Measurements from ENCODE around the gene DPH3. TPM values are rescaled to one million over a fixed set of nuclear protein-coding genes. Genes with fewer than 3 reads are reported as not detected.

The DPH3 gene
- total RNA-seq, 5 donors from 2014 or later (not counting 1 experiment from before 2014, with no cell fraction given) = 13.1 to 19.0 (median 14.4) TPM

DNA sequence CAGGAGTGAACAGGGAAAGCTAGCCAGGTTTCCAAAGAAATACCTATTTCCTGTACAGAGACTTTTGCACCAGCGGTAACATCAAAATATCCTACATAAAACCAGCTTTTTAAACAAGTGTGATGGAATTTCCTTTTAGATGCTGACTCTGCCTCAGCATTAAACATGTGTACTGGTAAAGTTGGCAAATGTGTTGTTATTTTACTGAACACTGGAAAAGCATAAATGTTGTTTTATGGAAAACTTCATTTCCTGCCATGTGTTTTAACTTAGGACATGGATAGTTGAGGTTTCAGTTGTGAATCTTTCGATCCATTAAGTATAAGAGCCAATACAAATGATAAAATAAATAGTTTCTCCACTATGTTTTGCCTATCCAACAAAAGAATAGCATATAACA is 15.9 kb upstream of the DPH3 start:
- no peak overlapping the region for H3K4me3 Mint-ChIP-seq
- whole genome bisulfite sequencing (ENCODE audit: insufficient coverage) = no CpG with 5 or more reads among the region's 2 CpGs
- no peak overlapping the region for H3K4me3 ChIP-seq (ENCODE audit: control insufficient read depth in 1 of 2, extremely low read depth in 1 of 2, low read length in 1 of 2)
- H3K4me1 ChIP-seq (ENCODE audit: control insufficient read depth in 1 of 2, extremely low read depth in 1 of 2, insufficient read depth in 2 of 2, low read length in 2 of 2) = peaks cover 8 to 12% of the 10 kb centered on the region in 2 experiments
- peaks cover 21 to 26% (median 23%) of the 10 kb centered on the region in 3 donors for H3K4me1 Mint-ChIP-seq
- H3K27me3 Mint-ChIP-seq = no peaks in the 10 kb centered on the region
- ChIA-PET POLR2A (interaction anchor here in 1 of 2 donors (1.0 kb wide), 1 partner anchor 14 kb away, joined by 3 read pairs; no protein-coding TSS in a partner anchor), CTCF (interaction anchor here (1.6 to 2.9 kb wide), 2 partner anchors 10 to 13 kb away, joined by 4 to 14 read pairs; no protein-coding TSS in a partner anchor)
- no peak overlapping the region for H3K27ac Mint-ChIP-seq
- no peak overlapping the region for H3K27ac ChIP-seq (ENCODE audit: low read length)
- no peaks in the 10 kb centered on the region for H3K9me3 Mint-ChIP-seq
- peaks cover 17% of the 10 kb centered on the region for H3K36me3 Mint-ChIP-seq
- DNase-seq = no peak
- peaks cover 0 to 13% of the 10 kb centered on the region in 2 donors for H3K36me3 ChIP-seq (ENCODE audit: control insufficient read depth in 2 of 2, extremely low read depth in 1 of 2, insufficient read depth in 1 of 2, low read length in 1 of 2)
- H3K9me3 ChIP-seq = no peaks in the 10 kb centered on the region
- no peak for ATAC-seq (replicated peaks in 1 of 4)
- no peaks in the 10 kb centered on the region for H3K27me3 ChIP-seq (replicated peaks in 1 of 2; ENCODE audit: control insufficient read depth in 2 of 2, extremely low read depth in 1 of 2, insufficient read depth in 2 of 2, low read length in 1 of 2)

DNA sequence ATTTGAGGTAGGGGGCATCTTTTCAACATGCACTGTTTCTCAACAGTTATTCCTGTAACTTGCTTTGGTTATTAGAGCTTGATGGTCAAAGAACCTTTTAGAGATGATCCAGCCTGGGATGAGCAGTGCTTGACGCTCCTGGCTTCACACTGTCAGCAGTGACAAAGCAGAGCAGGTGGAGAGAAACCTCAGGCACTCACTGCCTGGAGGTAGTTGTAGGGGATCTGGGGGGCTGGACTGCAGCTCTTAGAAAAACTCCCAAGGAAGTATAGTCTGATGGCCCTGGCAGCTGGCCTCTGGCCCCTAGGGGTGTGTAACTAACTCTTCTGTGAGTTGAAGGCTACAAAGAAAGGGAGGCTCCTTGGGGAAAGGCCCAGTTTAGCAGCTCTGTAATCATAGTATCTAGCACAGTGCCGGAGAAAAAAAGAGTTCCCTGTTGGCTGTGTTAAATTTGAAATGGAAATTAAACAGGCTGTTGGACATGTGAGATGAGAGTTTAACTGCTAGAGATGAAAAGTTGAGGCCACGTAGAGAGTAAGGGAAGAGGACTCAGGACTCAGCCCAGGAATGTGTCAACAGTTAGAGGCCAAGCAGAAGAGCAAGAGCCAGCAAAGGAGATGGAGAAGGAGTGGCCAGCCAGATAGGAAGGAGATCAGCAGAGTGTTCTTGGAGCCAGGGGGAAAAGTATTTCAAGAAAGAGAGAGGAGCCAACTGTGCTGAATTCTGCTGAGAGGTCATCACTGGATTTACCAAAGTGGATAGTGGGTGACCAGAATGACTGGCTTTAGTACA is 14.5 kb upstream of the DPH3 start:
- POLR2A ChIA-PET = no interaction called here
- CTCF ChIA-PET = no interaction called here

GRCh38 chr3:16277471-16277870 is 12.7 kb upstream of the DPH3 start:
- ATAC-seq (replicated peaks in 1 of 4) = no peak
- CTCF ChIA-PET = no interaction called here
- POLR2A ChIA-PET = no interaction called here

More for the DNA sequence above, 14.5 kb upstream of the DPH3 start:
- Histone ChIP-seq H3K27me3 (replicated peaks in 1 of 2; ENCODE audit: control insufficient read depth in 2 of 2, extremely low read depth in 1 of 2, insufficient read depth in 2 of 2, low read length in 1 of 2) (no peaks in the 10 kb centered on the region), H3K36me3 (ENCODE audit: control insufficient read depth in 2 of 2, extremely low read depth in 1 of 2, insufficient read depth in 1 of 2, low read length in 1 of 2) (peaks cover 0 to 13% of the 10 kb centered on the region in 2 donors), H3K4me3 (ENCODE audit: control insufficient read depth in 1 of 2, extremely low read depth in 1 of 2, low read length in 1 of 2) (no peak overlapping the region), H3K9me3 (no peaks in the 10 kb centered on the region), H3K4me1 (ENCODE audit: control insufficient read depth in 1 of 2, extremely low read depth in 1 of 2, insufficient read depth in 2 of 2, low read length in 2 of 2) (no peaks in the 10 kb centered on the region), H3K27ac (ENCODE audit: low read length) (no peak overlapping the region)
- Mint-ChIP-seq H3K36me3 (peaks cover 27% of the 10 kb centered on the region), H3K27me3 (no peaks in the 10 kb centered on the region), H3K4me1 (peaks cover 7 to 12% (median 8%) of the 10 kb centered on the region in 3 donors), H3K4me3 (no peak overlapping the region), H3K9me3 (no peaks in the 10 kb centered on the region), H3K27ac (no peak overlapping the region)
- DNase-seq (no peak), ATAC-seq (replicated peaks in 1 of 4) (no peak)
- 97% methylated on average over 3 of the region's 3 CpGs for WGBS (ENCODE audit: insufficient coverage)

DNA sequence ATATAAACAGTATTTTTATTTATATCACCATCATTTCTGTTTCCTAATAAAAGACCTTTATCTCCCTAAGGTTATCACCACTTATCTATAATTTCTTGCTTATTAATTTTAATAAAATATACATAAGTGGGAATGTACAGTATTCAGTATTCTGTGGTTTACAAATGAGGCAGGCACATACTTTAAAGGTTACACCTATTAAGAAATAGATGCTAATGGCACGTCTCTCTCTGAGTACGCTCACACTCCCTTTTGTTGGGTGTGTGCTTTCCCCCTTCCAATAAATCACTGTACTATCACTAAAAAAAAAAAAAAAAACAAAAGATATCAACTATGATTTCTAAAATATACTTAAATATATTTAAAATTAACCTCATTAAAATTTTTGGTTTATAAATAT is 9.1 kb upstream of the DPH3 start:
- Mint-ChIP-seq H3K9me3 (no peaks in the 10 kb centered on the region), H3K27me3 (no peaks in the 10 kb centered on the region), H3K27ac (no peak overlapping the region), H3K4me3 (no peak overlapping the region), H3K4me1 (peaks cover 0 to 1% (median under 1%) of the 10 kb centered on the region in 3 donors), H3K36me3 (peaks cover 40% of the 10 kb centered on the region)
- Histone ChIP-seq H3K36me3 (ENCODE audit: control insufficient read depth in 2 of 2, extremely low read depth in 1 of 2, insufficient read depth in 1 of 2, low read length in 1 of 2) (peaks cover 0 to 39% of the 10 kb centered on the region in 2 donors), H3K4me3 (ENCODE audit: control insufficient read depth in 1 of 2, extremely low read depth in 1 of 2, low read length in 1 of 2) (no peak overlapping the region), H3K27me3 (replicated peaks in 1 of 2; ENCODE audit: control insufficient read depth in 2 of 2, extremely low read depth in 1 of 2, insufficient read depth in 2 of 2, low read length in 1 of 2) (no peaks in the 10 kb centered on the region), H3K27ac (ENCODE audit: low read length) (no peak overlapping the region), H3K4me1 (ENCODE audit: control insufficient read depth in 1 of 2, extremely low read depth in 1 of 2, insufficient read depth in 2 of 2, low read length in 2 of 2) (no peaks in the 10 kb centered on the region), H3K9me3 (no peaks in the 10 kb centered on the region)
- ATAC-seq (replicated peaks in 1 of 4) (no peak), DNase-seq (no peak)
- POLR2A ChIA-PET = interaction anchor here (0.6 to 1.0 kb wide), 3 partner anchors 15 to 550 kb away, joined by 3 to 6 read pairs (median 3); no protein-coding TSS in a partner anchor
- no CpG with 5 or more reads among the region's 2 CpGs for WGBS (ENCODE audit: insufficient coverage)
- CTCF ChIA-PET = interaction anchor here in 1 of 2 donors (0.6 to 1.4 kb wide), 3 partner anchors 46 to 227 kb away, joined by 3 to 10 read pairs (median 6); no protein-coding TSS in a partner anchor

More at GRCh38 chr3:16277471-16277870, 12.7 kb upstream of the DPH3 start:
- Histone ChIP-seq H3K4me3 (ENCODE audit: control insufficient read depth in 1 of 2, extremely low read depth in 1 of 2, low read length in 1 of 2) (no peak overlapping the region), H3K9me3 (no peaks in the 10 kb centered on the region), H3K4me1 (ENCODE audit: control insufficient read depth in 1 of 2, extremely low read depth in 1 of 2, insufficient read depth in 2 of 2, low read length in 2 of 2) (no peaks in the 10 kb centered on the region), H3K27ac (ENCODE audit: low read length) (no peak overlapping the region), H3K27me3 (replicated peaks in 1 of 2; ENCODE audit: control insufficient read depth in 2 of 2, extremely low read depth in 1 of 2, insufficient read depth in 2 of 2, low read length in 1 of 2) (no peaks in the 10 kb centered on the region), H3K36me3 (ENCODE audit: control insufficient read depth in 2 of 2, extremely low read depth in 1 of 2, insufficient read depth in 1 of 2, low read length in 1 of 2) (peaks cover 0 to 13% of the 10 kb centered on the region in 2 donors)
- H3K27ac Mint-ChIP-seq = peak overlapping the region in 1 of 2 donors; percentile 52
- H3K9me3 Mint-ChIP-seq = no peaks in the 10 kb centered on the region
- H3K4me3 Mint-ChIP-seq = no peak overlapping the region
- H3K27me3 Mint-ChIP-seq = no peaks in the 10 kb centered on the region
- WGBS (ENCODE audit: insufficient coverage) = 89% methylated on average over 3 of the region's 3 CpGs
- H3K4me1 Mint-ChIP-seq = peaks cover 0 to 3% (median 2%) of the 10 kb centered on the region in 3 donors
- DNase-seq = no peak
- H3K36me3 Mint-ChIP-seq = peaks cover 21% of the 10 kb centered on the region

DNA sequence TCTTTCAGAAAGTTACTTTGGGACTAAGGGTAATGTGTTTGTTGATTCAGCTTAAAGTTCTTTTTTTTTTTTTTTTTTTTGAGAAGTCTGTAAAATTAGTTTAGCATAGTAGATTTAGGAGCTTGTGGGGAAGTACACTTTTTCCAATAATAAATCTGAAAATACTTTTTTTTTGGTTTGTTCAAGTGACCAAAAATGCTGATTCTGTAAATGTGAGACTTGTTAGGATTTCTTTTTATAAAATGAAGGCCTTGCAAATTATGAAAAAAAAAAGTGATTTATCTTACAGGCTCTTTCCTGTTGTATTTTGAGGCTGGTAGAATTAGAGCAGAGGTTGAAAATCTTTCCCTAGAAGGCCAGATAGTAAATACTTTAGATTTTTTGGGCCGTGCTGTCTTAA is 7.8 kb upstream of the DPH3 start:
- Histone ChIP-seq H3K4me1 (ENCODE audit: control insufficient read depth in 1 of 2, extremely low read depth in 1 of 2, insufficient read depth in 2 of 2, low read length in 2 of 2) (peaks cover 0 to 4% of the 10 kb centered on the region in 2 experiments), H3K36me3 (ENCODE audit: control insufficient read depth in 2 of 2, extremely low read depth in 1 of 2, insufficient read depth in 1 of 2, low read length in 1 of 2) (peaks cover 0 to 31% of the 10 kb centered on the region in 2 donors), H3K9me3 (no peaks in the 10 kb centered on the region), H3K27me3 (replicated peaks in 1 of 2; ENCODE audit: control insufficient read depth in 2 of 2, extremely low read depth in 1 of 2, insufficient read depth in 2 of 2, low read length in 1 of 2) (no peaks in the 10 kb centered on the region), H3K4me3 (ENCODE audit: control insufficient read depth in 1 of 2, extremely low read depth in 1 of 2, low read length in 1 of 2) (no peak overlapping the region), H3K27ac (ENCODE audit: low read length) (no peak overlapping the region)
- Mint-ChIP-seq H3K27ac (no peak overlapping the region), H3K9me3 (no peaks in the 10 kb centered on the region), H3K36me3 (peaks cover 40% of the 10 kb centered on the region), H3K4me1 (peaks cover 7 to 9% (median 9%) of the 10 kb centered on the region in 3 donors), H3K27me3 (no peaks in the 10 kb centered on the region), H3K4me3 (no peak overlapping the region)
- WGBS (ENCODE audit: insufficient coverage) = no CpG with 5 or more reads among the region's 1 CpG
- ChIA-PET CTCF (interaction anchor here (0.5 to 1.6 kb wide), 11 partner anchors 10 to 859 kb away, joined by 3 to 13 read pairs (median 5); no protein-coding TSS in a partner anchor), POLR2A (interaction anchor here (0.6 to 0.8 kb wide), 6 partner anchors 10 to 575 kb away, joined by 3 to 9 read pairs (median 7); no protein-coding TSS in a partner anchor)
- no peak for ATAC-seq (replicated peaks in 1 of 4)
- DNase-seq = no peak

DNA sequence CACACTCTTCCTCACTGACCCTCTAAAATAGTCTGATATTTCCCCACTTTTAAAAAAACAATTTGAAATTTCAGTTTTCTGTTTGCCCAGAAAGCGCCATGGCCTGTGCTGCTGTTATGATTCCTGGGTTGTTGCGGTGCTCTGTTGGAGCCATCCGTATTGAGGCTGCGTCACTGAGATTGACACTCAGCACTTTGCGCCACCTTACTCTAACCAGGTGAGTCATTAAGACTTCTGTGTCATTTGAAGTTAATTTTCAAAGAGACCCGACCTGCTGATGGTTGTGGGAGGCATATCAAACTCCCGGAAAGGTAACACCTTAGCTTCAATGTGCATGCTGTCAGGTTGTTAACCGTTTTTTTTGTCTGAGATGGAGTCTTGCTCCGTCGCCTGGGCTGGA is 6.1 kb upstream of the DPH3 start:
- ATAC-seq (replicated peaks in 1 of 4) (no peak), DNase-seq (no peak)
- no peaks in the 10 kb centered on the region for H3K9me3 ChIP-seq
- ChIA-PET CTCF (interaction anchor here (0.6 to 8.4 kb wide), 5 partner anchors 18 to 458 kb away, joined by 3 to 120 read pairs (median 3); no protein-coding TSS in a partner anchor), POLR2A (no interaction called here)
- 92% methylated on average over 6 of the region's 10 CpGs for WGBS (ENCODE audit: insufficient coverage)
- Mint-ChIP-seq H3K27me3 (no peaks in the 10 kb centered on the region), H3K9me3 (no peaks in the 10 kb centered on the region), H3K4me1 (peaks cover 25 to 26% (median 25%) of the 10 kb centered on the region in 3 donors), H3K36me3 (peaks cover 39% of the 10 kb centered on the region), H3K4me3 (no peak overlapping the region), H3K27ac (no peak overlapping the region)
- H3K4me3 ChIP-seq (ENCODE audit: control insufficient read depth in 1 of 2, extremely low read depth in 1 of 2, low read length in 1 of 2) = no peak overlapping the region
- peaks cover 6 to 7% of the 10 kb centered on the region in 2 experiments for H3K4me1 ChIP-seq (ENCODE audit: control insufficient read depth in 1 of 2, extremely low read depth in 1 of 2, insufficient read depth in 2 of 2, low read length in 2 of 2)
- no peak overlapping the region for H3K27ac ChIP-seq (ENCODE audit: low read length)
- H3K36me3 ChIP-seq (ENCODE audit: control insufficient read depth in 2 of 2, extremely low read depth in 1 of 2, insufficient read depth in 1 of 2, low read length in 1 of 2) = peaks cover 0 to 26% of the 10 kb centered on the region in 2 donors
- no peaks in the 10 kb centered on the region for H3K27me3 ChIP-seq (replicated peaks in 1 of 2; ENCODE audit: control insufficient read depth in 2 of 2, extremely low read depth in 1 of 2, insufficient read depth in 2 of 2, low read length in 1 of 2)
